Subcutaneous adipose tissue (tissue), 4 donors: Measurements from ENCODE around the gene CYB5RL. TPM values are rescaled to one million over a fixed set of nuclear protein-coding genes. Genes with fewer than 3 reads are reported as not detected.

ENCODE experiments used
- total RNA-seq, 4 donors: library from RNA; depleted of rRNA; stranded (reverse); fragments of >200 nt; gene quantifications; one replicate each; pipeline ENCODE4 v1.1.0, GENCODE V29; 2016
- TF ChIP-seq, protein P1 (sequence below): fragments of 450-650 bp; IDR thresholded peaks from one replicate; pipeline ENCODE4 v1.5.1; 2016; ENCODE audit warnings: low read depth, mild to moderate bottlenecking, control low read depth, antibody characterized with exemption, moderate library complexity

The CYB5RL gene
- total RNA-seq, 4 donors from 2014 or later: 3.9 to 6.4 (median 5.4) TPM

DNA sequence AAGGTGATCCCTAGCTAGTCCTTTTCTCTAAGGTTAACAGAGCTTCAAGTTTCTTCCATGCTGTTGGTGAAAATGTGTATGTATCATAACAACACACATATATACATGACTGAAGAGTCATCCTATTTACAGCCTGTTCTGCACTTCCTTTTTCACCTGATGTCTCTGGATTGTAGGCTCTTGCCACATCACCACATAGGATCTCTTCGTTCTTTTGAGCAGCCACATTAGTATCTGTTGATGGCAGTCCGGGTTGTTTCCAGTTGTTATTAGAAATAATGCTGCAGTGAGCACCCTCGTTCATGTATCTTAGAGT is 19.8 kb upstream of the CYB5RL start:
- TF ChIP-seq, protein P1, sequence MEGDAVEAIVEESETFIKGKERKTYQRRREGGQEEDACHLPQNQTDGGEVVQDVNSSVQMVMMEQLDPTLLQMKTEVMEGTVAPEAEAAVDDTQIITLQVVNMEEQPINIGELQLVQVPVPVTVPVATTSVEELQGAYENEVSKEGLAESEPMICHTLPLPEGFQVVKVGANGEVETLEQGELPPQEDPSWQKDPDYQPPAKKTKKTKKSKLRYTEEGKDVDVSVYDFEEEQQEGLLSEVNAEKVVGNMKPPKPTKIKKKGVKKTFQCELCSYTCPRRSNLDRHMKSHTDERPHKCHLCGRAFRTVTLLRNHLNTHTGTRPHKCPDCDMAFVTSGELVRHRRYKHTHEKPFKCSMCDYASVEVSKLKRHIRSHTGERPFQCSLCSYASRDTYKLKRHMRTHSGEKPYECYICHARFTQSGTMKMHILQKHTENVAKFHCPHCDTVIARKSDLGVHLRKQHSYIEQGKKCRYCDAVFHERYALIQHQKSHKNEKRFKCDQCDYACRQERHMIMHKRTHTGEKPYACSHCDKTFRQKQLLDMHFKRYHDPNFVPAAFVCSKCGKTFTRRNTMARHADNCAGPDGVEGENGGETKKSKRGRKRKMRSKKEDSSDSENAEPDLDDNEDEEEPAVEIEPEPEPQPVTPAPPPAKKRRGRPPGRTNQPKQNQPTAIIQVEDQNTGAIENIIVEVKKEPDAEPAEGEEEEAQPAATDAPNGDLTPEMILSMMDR: no peak

DNA sequence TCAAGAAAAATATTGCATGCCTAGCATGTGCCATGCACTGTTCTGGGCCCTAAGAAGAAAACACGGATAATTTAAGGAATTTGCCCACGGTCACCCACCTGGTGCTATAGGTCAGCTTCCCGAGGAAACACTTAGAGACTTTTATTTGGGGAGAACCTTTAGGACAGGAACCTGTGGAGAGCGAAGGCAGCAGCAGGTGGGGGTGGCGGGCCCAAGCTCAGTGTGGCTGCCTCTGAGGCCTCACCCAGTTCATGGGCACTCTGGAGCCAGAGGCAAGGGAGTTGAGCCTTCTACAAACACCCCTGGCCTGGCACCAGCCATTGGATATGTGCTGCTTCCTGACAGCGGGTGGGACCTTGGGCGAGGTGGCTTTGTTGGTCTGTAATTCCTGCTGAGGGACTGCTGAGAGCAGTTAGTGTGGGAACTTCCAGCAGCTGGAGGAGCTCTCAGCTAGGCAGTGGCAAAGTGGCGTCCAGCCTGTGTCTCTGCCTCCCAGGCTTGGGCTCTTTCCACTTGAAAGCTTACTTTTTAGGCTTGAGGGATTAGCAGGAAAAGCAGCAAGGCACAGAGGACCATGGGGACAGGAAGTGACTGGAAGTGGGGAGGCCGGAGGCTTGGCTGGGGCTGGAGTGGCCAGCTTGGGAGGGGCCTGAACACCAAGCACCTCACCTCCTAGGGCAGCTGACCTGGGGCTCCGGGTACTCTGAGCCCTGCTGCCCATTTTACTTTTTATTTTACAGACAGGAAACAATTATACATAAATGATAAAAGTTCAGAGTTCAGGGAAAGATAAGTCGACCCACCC is 19.3 kb upstream of the CYB5RL start:
- TF ChIP-seq, protein P1: no peak

DNA sequence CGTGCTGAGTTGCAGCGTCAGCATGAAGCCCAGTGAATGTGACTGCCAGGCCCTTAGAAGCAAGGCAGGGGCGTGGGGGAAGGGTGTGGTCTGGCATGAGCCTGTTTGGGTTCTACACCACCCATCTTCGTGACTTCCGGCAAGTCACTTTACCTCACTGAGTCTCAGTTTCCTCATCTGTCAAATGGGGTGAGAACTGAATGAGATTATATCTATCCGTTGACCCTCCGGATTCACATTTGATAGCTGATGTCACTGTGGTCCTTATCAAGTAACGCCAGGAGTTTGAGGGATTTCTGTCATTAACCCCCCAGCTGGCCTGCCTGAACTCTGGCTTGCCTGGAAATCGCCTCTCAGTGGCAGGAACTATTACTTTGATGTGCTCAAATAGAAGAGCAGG is 15.7 kb upstream of the CYB5RL start:
- TF ChIP-seq, protein P1: no peak

DNA sequence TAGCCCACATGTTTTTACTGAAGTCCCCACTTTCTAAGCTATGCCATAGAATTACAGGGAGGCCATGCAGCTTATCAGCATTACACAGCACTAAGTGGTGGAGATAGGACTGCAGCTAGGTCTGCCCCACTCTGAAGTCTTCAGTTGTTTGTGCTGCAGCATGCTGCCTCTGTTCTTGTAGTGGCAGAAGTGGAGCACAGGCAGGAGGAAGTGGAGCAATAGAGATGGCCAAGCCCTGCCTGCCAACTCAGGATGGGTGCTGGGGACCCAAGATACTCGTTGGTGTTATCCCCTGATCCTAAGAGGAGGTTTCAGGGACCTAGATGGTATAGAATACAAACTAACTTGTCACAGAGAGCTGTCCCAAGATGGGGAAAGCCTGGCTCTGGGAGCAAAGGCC is 13.0 kb upstream of the CYB5RL start:
- TF ChIP-seq, protein P1: no peak

DNA sequence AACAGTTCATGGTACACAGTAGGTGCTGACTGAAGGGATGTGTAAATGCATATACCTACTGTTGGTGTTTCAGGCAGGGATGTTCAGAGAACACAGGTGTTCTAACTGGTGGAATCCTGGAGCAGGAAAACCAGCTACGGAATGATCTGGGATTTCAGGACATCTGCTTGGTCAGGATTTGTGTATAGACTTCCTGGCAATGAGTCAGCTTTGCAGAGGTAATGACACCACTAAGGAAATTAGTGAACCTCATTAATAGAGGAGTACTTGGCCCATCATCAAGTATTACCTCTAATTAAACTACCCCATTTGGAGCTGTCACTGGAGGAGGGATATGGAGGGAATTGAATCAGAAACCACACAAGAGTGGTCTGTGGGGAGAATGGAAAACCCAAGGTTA is 7.5 kb upstream of the CYB5RL start:
- TF ChIP-seq, protein P1: no peak

DNA sequence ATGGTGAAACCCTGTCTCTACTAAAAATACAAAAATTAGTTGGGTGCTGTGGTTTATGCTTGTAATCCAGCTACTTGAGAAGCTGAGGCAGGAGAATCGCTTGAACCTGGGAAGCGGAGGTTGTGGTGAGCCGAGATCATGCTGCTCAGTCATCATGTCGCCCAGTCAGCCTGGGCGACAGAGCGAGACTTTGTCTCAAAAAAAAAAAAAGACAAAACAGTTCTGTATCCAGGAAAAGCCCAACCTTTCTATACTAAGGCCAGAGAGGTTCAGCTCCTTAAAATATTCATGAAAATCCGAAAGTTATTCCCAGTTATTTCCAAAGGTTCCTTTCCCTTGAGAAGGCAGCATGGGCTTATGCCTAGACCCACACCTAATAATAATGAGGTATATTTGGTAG is 4.4 kb upstream of the CYB5RL start:
- TF ChIP-seq, protein P1: no peak

DNA sequence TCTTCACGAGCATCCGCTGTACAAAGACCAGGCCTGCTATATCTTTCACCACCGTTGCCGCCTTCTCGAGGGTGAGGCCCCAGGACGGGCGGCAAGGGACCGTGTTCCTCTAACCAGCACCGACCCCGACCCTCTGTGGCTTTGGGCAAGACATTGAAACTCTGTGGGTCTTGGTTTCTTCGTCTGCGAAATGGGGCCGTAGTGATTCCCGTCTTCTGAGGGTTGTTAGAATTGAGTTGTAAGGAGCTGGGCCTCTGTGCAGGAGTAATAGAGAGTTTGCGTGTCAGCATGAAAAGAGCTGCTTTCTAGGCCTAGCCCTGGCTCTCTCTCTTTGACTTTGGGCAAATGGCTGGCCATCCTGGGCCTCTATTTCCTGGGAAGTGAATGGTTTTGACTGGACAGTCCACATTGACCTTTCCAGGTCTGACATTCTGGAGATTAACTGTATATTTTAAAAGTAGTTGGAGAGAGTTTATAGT is 728 bp upstream of the CYB5RL start:
- TF ChIP-seq, protein P1: no peak
